NCI-H2196 (cell line): ENCODE results near the gene MAP7D1.
A peak's percentile ranks its signal among the peaks of the same experiment; 100 is the strongest.

Source experiments
- DNase-seq: peaks from one replicate; lab custom pipeline; 2025; ENCODE audit not compliant: unreplicated experiment; lab: John Stamatoyannopoulos, UW

Gene MAP7D1

GRCh38 chr1:36126797-36127500 lies 29.0 kb upstream of the MAP7D1 start:
- no peak for DNase-seq

DNA sequence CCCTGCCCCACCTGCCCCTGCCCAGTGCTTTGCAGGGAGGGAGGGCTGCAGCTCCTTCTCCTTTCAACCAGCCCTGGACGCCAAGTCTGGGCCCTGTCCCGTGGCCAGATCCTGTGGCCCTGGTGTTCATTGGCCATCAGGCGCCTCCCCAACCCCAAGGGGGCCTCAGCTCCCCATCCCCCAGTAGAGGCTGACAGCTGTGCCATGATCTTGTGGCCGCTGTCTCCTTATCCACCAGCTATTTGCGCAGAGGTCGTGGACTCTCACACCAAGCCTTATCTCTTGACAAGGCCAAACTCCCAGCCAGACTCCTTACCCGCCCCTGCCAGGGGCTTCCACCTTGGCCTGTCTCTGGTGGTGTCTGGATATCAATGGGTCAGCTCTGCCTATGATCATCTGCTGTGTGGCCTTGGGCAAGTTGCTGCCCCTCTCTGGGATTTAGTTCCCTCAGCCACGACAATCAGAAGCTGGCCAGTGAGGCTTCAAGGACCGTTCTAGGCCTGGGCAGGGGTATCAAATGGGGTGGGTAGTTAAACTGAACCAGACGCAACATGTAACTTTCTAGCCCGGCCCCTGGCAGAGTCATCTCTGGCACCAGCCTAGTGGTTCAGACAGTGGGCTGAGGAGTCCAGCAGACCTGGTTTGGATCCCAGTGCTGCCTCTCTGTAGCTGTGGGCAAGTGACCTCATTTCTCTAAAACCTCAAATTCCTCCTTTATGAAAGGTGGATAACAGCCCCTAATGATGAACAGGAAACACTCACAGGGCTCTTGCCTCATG lies 27.6 kb upstream of the MAP7D1 start:
- DNase-seq, result no peak

DNA sequence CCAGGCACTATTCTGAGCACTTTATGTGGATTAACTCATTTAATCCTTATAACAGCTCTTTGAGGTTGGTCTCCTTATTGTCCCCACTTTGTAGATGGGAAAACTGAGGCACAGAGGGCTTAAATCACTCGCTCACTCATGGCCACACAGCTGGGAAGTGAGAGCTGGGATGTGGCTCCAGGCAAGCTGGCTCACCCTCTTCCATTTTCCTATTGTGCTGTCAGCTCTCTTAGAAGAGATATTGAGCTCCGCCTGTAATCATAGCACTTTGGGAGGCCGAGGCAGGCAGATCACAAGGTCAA lies 27.1 kb upstream of the MAP7D1 start:
- DNase-seq, result no peak

DNA sequence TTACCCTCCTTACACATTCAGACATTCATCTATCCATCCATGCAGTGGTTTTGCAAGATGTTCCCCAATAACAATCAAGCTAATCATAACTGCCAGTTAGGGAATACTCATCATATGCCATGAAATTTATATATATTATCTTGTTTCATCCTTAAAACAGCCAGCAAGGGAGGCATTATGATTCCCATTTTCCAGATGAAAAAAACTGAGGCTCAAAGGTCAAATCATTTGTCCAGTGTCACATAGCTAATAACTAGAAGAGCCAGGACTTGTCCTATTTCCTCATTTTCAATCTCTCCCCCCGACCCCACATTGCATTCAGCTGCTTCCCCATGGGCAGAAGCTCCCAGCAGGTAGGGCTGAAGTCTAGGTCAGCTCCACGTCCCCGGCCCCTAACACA lies 23.9 kb upstream of the MAP7D1 start:
- no peak for DNase-seq

GRCh38 chr1:36133484-36133883 lies 22.5 kb upstream of the MAP7D1 start:
- peak; percentile 87 for DNase-seq

DNA sequence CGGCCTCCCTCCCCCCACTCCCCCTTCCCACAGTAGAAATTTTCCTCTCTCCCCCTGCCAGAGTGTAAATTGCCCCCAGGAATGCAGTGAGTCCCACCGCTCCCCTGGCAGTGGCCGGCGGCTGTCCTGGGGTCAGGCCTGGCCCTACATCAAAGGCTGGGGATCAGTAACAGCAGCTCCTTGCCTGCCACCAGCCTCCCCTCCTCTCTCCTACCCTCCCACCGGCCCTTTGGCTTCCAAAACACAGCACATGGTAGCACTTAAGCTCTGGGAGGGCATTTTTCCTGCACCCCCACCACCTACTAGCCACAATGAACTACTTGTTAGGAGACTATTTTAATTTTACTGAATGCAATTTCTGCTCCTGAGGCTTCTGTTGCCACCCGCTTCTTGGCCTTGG lies 21.9 kb upstream of the MAP7D1 start:
- no peak for DNase-seq

- peak; percentile 31 for DNase-seq
Observed at GRCh38 chr1:36134505-36135329, 21.2 kb upstream of the MAP7D1 start.

GRCh38 chr1:36135330-36135667 lies 20.7 kb upstream of the MAP7D1 start:
- no peak for DNase-seq

GRCh38 chr1:36135796-36136195 lies 20.2 kb upstream of the MAP7D1 start:
- no peak for DNase-seq

- no peak for DNase-seq
Observed at GRCh38 chr1:36136535-36136934, 19.4 kb upstream of the MAP7D1 start.

GRCh38 chr1:36137226-36137625 lies 18.7 kb upstream of the MAP7D1 start:
- DNase-seq, result no peak

- no peak for DNase-seq
Observed at GRCh38 chr1:36137776-36138175, 18.2 kb upstream of the MAP7D1 start.

GRCh38 chr1:36139521-36139920 lies 16.4 kb upstream of the MAP7D1 start:
- DNase-seq, result no peak

DNA sequence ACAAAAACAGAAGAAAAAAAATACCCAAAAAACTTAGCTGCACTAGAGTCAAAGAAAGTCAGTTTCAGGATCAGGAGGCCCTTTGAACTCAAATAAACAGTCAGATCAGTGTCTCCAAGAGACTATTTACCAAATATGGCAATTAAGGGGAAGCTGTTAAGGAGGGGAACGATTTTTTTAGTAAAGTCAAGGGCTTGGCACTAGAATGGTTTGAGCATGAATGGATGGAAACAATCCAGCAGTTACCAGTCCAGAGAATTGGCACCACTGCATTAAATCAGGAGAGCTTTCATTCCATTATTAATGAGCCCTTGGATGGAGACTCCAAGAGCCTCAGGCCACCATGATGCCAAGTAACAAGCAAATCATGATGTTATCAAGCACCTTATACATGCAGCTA lies 13.8 kb upstream of the MAP7D1 start:
- DNase-seq, result peak; percentile 72

DNA sequence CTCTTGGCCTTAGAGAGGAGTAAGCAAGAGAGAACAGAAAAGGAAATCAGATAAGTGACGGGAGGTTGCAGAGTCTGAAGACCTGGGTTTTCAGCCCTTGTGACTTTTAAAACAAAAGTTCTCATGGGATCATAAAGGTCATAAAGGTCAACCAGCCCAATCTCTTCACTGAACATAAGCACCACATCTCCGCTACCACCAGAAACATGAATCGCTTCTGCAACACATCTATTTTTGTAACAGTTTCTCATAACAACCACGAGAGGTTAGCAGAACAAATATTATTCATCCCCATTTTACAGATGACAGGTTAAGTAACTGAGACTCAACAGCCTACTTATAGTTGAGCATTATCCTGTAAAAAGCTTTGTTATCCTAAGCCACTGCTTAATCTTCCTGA lies 12.5 kb upstream of the MAP7D1 start:
- no peak for DNase-seq

DNA sequence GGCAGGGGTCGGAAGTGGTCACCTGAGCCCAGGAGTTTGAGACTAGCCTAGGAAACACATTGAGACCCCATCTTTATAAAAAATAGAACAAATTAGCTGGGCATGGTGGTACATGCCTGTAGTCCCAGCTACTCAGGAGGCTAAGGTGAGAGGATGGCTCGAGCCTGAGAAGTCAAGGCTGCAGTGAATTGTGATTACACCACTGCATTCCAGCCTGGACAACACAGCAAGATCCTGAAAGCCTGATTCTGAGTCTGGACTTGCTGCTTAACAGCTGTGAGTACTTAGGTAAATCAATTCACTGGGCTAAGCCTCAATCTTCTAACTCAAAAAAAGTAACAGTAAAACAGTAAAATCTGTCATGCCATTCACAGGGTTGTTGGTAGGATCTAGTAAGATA lies 11.5 kb upstream of the MAP7D1 start:
- no peak for DNase-seq

GRCh38 chr1:36148821-36149236 lies 7.1 kb upstream of the MAP7D1 start:
- DNase-seq, result no peak

DNA sequence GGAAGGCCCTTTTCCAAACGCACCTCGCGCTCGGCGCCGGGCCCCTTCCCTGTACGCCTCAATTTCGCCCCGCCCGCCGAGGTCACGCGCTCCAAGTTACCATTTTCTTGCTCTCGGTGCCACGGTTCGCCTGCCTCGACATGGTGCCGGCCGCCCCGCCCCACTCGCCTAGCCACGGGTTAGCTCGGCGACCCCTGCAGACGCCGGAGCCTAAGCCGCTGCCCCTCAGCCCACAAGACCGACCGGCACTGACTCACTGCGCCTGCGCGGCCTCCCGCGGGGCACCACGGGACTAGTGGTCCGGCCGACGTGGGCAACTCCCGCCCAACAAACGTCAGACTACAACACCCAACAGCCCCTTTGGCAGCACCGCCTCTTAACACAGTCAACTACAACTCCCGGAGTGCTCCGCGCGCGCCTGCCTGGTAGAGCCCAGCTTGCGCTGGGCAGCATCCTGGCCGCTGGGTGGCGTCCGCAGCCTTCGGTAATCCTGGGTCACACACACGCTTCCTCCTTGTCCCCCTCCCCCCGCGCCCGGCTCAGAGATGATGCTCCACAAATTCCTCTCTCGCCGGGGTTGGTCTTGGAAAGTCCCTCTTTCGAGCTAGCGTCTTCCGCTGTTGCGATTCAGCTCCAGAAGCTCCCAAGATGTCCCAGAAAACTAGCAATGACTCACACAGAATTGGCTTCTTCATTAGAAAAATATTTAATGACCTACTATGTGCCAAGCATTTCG lies 6.6 kb upstream of the MAP7D1 start, which contains the start of gene TRAPPC3:
Gene TRAPPC3 (minus strand): TSS at position 250 of the 736 bp plus-strand sequence. CDS start 108 bp downstream, at position 142.
- peak; percentile 99 for DNase-seq

- no peak for DNase-seq
Observed at GRCh38 chr1:36149973-36150295, 6.0 kb upstream of the MAP7D1 start.

- DNase-seq, result peak; percentile 94
Observed at GRCh38 chr1:36150296-36151133, 5.4 kb upstream of the MAP7D1 start.
